Measurements from ENCODE around the gene ITGA2.

Gene ITGA2

DNA sequence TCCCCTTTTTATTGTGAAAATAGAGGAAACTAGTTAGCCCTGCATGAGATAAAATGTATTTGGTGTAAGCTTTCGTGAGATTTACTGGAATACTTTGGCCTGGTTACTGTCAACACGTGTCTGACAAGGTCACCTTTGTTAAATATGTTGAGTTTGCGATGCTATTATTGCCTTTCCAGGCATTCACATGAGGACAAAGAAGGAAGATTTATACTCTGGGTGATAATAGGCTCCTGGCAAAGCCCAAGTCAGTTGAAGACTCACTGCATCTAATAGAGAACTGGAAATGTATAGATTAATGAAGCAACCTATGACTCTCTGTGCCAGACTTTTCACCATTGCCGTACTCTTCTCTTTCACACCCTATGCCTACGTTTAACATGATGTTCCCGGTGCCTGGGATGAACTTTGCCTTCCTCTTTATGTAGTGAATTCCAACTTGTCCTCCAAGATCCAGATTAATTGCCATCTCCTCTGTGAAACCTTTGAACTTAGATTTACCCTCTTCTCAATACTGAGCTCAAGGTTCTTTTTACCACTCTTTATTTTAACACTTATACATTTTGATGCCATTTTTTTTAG is 33.9 kb downstream of the ITGA2 start:
- no peak for DNase-seq

DNA sequence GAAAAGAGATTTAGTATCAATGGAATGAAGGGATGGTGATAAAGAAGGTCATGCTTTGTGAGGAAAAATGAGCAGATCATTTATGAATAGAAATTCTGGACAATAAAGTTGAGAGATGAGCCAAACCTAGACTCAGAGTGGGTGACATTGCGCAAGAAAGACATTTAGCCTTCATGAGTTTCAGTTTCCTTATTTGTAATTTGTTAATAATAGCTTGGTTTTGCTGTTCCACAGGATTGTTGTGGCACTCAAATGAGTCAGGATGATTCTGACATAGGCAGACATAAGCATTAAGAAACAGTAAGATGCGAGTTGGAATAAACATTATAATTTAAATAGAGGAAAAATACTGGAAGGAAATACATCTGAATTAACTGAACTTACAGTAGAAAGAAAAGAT is 34.8 kb downstream of the ITGA2 start:
- peak; percentile 95 for DNase-seq

DNA sequence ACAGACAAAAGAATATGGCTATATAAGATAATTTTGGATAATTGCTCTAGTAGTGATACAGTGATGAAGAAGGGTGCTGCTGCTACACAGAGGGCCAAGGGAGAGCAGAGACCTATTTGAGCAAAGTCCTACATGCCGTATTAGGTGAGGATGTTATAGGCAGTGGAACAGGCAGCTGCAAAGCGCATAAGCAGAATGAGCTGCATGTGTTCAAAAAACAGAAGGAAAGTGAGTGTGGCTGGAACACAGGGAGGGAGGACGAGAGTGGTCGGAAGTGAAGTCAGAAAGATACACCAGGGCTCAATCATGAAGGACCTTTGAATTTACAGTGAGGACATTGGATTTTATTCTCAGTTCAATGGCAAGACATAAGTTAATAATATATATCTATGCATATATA is 35.4 kb downstream of the ITGA2 start:
- DNase-seq: no peak

GRCh38 chr5:53025487-53025886 is 36.3 kb downstream of the ITGA2 start:
- DNase-seq: no peak

GRCh38 chr5:53027913-53028312 is 38.8 kb downstream of the ITGA2 start:
- DNase-seq: peak; percentile 78

DNA sequence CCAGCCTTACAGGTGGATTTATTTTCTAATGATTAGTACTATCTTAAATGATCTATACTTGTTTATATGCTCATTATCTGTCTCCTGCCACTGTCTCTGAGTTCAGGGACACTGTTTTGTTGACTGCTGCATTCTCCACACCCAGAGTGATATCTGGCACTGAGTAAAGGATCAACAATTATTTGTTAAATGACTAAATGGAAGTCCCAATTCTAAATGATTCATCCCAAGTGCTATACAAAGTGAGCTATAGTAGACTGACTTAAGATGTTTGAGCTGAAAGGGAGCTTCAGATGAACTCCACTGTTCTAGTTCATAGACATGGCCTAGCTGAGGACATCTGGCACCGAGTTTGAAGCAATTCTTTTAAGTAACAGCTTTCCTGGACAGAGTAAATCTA is 40.5 kb downstream of the ITGA2 start:
- no peak for DNase-seq

- no peak for DNase-seq
Measured at GRCh38 chr5:53030893-53031292, 41.7 kb downstream of the ITGA2 start.

GRCh38 chr5:53031695-53032096 is 42.5 kb downstream of the ITGA2 start:
- DNase-seq: peak; percentile 86

GRCh38 chr5:53032188-53032587 is 43.0 kb downstream of the ITGA2 start:
- DNase-seq: no peak

- no peak for DNase-seq
Measured at GRCh38 chr5:53034832-53035231, 45.7 kb downstream of the ITGA2 start.

- peak; percentile 58 for DNase-seq
Measured at GRCh38 chr5:53035868-53036381, 46.8 kb downstream of the ITGA2 start.

DNA sequence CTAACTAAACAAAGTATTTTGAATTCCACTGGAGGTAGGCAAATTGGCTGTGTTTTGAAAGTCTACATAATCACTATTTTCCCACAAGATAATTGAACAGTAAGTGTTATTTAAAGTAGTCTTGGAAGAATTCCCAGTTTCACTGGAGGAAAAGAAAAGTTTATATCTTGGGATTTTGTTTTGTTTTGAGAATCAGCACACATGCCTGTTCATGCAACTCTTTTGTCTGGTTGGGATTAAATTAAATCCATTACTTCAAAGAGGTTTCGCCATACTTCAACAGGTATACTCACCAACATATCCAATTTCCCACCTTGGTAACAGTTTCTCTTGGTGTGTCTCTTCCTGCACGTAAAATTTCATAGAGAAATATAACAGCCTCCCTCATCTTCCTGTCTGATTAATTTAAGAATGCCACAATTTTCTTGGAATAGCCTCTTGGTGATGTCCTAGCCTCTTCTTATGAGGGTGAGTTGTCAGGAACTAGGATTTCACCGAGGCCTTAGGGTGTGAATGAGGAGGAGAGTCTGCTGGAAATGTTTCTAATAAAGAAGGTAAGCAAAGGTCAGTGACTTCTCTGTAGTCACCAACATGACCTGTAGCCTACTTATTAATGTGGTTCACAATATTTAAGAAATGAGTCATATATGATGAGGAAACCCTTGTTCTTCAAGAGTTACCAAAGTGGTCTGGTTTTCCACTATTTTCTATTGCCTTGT is 48.1 kb downstream of the ITGA2 start:
- DNase-seq: peak; percentile 95

GRCh38 chr5:53038196-53038847 is 49.2 kb downstream of the ITGA2 start:
- DNase-seq: peak; percentile 19

DNA sequence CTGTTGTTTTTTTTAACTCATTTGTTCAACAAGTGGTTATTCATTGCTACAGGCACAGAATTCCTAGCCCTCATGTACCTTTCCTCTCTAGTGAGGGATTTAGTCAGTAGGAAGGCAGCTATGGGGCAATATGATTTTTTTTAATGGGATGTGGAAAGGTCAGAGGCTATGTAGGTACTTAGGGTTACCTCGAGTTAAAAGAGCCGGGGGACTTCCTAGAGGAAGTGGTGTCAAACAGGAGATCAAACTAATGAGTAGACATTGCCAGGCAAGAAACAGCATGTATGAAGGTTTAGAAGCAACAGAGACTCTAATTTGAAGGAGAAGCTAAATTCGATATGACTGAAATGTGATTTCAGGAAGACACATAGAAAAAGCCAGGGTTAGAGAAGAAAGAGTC is 50.7 kb downstream of the ITGA2 start:
- no peak for DNase-seq

DNA sequence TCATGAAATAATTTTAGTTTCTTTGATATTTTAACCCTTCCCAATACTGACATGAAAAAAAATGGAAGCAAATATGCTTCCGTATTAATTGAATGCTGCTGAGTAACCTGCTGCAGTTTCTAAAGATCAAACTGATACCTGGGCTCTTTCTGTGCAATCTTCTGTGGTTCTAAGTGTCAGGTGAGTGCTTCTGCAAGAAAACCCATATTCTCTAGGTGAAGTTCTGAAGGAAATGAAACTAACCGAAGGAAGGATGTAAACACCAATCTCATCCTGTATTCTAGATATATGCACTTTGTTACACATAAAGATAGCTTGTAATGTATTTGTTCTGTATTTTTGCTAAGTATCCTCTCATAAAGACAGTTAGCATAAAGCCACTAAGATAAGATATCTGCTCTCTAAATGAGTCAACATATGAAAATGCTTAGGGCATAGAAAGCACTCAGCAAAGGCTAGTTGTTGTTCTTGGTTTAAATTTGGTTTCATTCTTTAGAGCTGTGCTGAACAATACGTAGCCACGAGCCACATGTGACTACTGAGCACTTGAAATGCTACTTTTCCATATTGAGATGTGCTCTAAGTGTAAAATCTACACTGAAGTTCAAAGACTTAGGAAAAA is 52.0 kb downstream of the ITGA2 start:
- DNase-seq: no peak

DNA sequence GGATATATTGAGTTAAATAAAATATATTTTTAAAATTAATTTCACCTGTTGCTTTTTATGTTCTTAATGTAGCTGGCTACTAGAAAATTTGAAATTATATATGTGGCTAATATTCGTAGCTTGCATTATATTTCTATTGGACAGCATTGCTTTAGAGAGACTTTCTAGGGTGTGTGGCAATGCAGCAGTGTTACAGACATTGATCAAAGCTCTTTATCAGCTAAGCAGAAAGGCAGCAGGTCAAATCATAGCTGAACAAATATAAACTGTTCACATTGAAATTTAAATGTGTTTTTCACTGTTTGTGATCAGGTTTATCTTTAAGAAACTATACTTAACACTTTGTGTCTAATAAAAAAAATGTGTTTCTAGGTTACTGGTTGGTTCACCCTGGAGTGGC is 52.6 kb downstream of the ITGA2 start:
- DNase-seq: no peak

DNA sequence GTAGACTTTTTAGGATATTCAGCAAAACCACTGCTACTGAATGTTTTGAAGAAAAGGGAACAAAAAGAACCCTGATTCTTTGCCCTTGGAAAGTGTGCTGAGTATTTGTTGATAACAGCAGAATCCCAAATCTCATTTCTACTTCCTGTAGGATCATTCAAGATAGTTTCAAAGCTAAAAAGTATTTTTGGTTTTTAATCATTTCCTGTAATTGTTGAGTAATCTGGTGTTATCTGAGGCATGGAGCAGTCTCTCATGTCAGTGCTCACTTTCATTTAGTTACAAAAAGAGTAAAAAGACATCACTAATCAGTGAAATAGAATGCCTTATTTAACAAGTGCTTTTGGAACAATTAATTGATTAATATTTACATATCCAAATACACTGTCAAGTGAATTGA is 56.1 kb downstream of the ITGA2 start:
- DNase-seq: peak; percentile 55

DNA sequence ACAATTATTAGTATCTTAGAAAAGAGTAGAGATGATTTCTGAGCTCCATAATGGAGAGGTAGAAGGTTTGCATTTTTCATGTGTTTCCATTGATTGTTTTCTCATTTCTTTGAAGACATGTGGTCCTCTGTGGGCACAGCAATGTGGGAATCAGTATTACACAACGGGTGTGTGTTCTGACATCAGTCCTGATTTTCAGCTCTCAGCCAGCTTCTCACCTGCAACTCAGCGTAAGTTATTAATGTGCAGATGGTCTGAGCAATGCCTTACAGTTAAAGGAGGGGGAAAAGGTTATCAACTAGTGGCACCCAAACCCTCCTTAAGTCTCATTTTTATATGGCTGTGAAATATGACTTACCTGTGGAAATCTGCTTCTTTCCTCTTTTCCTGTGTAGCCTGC is 59.1 kb downstream of the ITGA2 start:
- no peak for DNase-seq

DNA sequence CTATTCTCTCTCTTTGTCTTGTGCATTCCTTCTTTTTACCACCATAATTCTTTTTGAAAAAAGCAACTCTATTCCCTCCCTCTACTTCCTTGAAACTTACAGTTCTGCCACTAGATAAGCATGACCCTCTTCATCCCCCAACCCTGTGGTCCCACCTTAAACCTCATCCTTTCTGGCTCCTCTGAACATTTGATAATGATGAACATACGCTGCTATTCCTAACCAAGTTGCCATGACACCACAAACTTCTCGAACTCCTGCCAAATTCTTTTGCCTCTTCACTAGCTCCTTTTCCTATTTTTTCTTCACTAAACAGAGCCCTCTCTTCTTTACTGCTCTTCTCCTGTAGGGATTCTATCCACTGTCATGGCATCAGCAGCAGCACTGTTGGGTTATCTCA is 63.3 kb downstream of the ITGA2 start:
- no peak for DNase-seq

GRCh38 chr5:53053364-53053763 is 64.2 kb downstream of the ITGA2 start:
- DNase-seq: no peak

- DNase-seq: no peak
Measured at GRCh38 chr5:53055365-53055764, 66.2 kb downstream of the ITGA2 start.

DNA sequence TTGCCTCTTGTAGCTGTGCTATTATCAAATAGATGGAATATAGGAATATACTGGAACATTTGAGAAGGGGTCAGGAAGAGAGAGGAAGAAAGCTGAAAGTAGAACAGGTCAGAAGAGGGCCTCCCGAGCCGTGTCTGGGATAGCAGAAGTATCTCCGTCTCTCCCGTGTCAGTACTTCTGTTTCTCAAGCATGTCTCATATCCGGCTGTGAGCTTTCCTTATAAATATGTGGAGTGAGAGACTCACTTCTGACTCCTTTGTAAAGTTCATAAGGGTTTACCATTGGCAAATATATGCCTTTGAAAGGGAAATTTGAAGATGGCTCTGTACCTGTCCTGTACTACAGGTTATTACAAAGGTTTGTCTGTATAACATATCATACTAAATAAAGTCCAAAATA is 70.1 kb downstream of the ITGA2 start:
- DNase-seq: no peak

GRCh38 chr5:53063176-53063575 is 74.0 kb downstream of the ITGA2 start:
- DNase-seq: peak; percentile 55

DNA sequence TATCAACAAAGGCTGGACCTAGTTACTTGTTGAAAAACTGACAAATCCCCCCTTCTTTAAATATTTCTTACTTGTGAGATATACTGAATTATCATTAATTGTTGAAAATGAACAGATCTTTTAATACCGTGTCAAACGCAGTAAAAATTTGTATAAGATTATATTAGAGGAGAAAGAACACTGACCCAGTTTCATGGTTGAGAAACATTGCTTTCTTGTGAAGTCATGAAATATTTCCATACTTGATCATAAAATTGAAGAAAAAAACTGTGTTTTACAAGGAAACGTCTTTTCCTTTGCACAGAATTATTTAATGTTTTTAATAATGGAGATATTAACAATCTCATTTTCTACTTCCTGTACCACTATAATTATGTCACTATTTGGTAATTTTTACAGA is 74.6 kb downstream of the ITGA2 start:
- no peak for DNase-seq
